SH-SY5Y (cell line): ENCODE results near the gene GADL1.

ENCODE experiments used
- GATA2 ChIP-seq: IDR thresholded peaks from 2 replicates; pipeline ENCODE4 v1.6.1; 2011; ENCODE audit warnings: mild to moderate bottlenecking, low read depth, low read length
- GATA3 ChIP-seq: IDR thresholded peaks from 2 replicates; pipeline ENCODE4 v1.6.1; 2011; ENCODE audit warnings: low read depth, mild to moderate bottlenecking, low read length, moderate library complexity

DNA sequence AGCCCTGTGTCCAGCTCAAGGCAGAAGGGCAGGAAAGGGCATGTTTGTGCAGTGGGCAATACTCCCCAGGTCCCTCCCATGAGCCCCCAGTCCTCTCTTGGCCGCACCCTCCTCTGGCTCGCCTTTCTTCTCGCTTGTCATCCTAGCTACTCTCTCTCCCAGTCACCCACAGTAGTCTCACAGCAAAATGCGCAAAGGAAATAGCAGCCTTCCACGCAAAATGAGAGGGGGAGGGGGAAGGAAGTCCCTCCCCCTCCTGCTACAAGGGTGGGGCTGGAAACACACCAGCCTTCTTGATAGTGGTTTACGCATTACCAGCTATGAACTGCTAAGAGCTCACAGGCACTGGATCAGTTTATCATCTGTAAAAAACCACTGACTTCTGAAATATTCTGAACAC lies 83.8 kb downstream of the GADL1 start:
- TF ChIP-seq GATA2, result no peak
- no peak for TF ChIP-seq GATA3
